Activated CD4-positive, alpha-beta memory T cell treated with anti-CD3 and anti-CD28 coated beads, Interleukin-2, amount 10 ng/mL, durations not matched to agents 7 days and 5 days (primary cell): Measurements from ENCODE around the gene FAM177A1. TPM values are rescaled to one million over a fixed set of nuclear protein-coding genes. Genes with fewer than 3 reads are reported as not detected.
"Not testable (repeated sequence)": the region's sequence is repeated elsewhere in the genome, so short reads cannot be mapped to it uniquely, and the experiment has no call there.

Experiments used
- CTCF ChIA-PET: fragments of 350-600 bp; sonication (Branson Sonifier 250); formaldehyde crosslinking; loops from one replicate; lab custom pipeline; 2021; ENCODE audit warnings: antibody characterized with exemption, inconsistent platforms; lab: Charles Lee
- POLR2A ChIA-PET: fragments of 350-600 bp; sonication (Branson Sonifier 250); formaldehyde crosslinking; loops from one replicate; lab custom pipeline; 2021; ENCODE audit warnings: antibody characterized with exemption; lab: Charles Lee
- DNase-seq: peaks from one replicate; pipeline ENCODE4 v3.0.0-alpha.2; 2020
- H3K27ac Mint-ChIP-seq: one replicate; pipeline ENCODE4 v1.8.0; 2021; ENCODE audit warnings: mild to moderate bottlenecking, mixed read lengths
- H3K27me3 Mint-ChIP-seq: one replicate; pipeline ENCODE4 v1.8.0; 2021; ENCODE audit warnings: mixed read lengths
- H3K36me3 Mint-ChIP-seq: one replicate; pipeline ENCODE4 v1.8.0; 2021; ENCODE audit warnings: low read depth, mixed read lengths
- H3K4me1 Mint-ChIP-seq: one replicate; pipeline ENCODE4 v1.8.0; 2021; ENCODE audit warnings: mixed read lengths
- H3K4me3 Mint-ChIP-seq: one replicate; pipeline ENCODE4 v1.8.0; 2021; ENCODE audit warnings: mild to moderate bottlenecking, mixed read lengths
- H3K9me3 Mint-ChIP-seq: one replicate; pipeline ENCODE4 v1.8.0; 2021; ENCODE audit warnings: mixed read lengths
- total RNA-seq, 2 experiments: library from RNA; stranded (reverse); gene quantifications; one replicate each; pipeline ENCODE4 v1.2.3, GENCODE V29; 2021

The FAM177A1 gene
- total RNA-seq, result 10 to 100 TPM; 51.4 to 51.5 TPM

DNA sequence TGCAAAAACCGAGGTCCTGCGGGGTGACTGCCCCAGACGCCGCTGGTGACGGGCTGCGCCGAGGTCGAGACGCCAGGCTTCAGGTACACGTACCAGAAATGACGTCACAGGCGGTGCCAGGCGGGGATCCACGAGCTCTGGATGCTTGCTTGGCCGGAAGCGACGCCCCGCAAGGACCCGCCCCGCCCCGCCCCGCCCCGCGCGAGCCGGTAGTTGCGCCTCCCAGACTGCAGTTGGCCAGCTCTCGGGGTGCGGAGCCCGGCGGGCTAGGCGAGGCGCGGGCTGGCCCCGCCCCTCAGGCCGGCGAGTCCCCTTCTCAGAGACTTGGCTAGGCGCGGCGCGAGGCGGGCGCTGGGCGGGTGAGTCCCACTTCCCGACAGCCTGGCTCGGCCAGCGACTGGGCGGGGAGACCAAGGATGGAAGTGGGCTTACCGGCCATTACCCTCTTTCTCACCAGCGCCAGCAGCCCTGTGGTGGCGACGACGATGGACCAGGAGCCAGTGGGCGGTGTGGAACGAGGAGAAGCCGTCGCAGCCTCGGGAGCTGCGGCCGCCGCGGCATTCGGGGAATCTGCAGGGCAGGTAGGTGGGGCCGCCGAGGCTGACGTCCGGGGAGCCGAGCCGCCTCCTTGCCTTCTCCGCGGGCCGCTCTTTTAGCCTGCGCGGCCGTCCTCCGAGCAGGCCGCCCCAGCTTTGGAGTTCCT lies at the start of gene FAM177A1:
Gene FAM177A1, plus strand, starts transcription at position 225 of the 703 bp plus-strand sequence. Its CDS starts 192 bp downstream, at position 417.
- Mint-ChIP-seq H3K27ac (peak within 1 kb of the TSS; percentile 96), H3K36me3 (peaks cover 20% of the 10 kb centered on the region), H3K27me3 (no peaks in the 10 kb centered on the region), H3K9me3 (no peaks in the 10 kb centered on the region), H3K4me1 (peaks cover 37% of the 10 kb centered on the region), H3K4me3 (peak within 1 kb of the TSS; percentile 83)
- POLR2A ChIA-PET, result interaction anchor here (0.6 to 3.5 kb wide), 30 partner anchors 10 to 780 kb away, joined by 3 to 97 read pairs (median 5); partner anchors contain the start of genes BAZ1A, BRMS1L, CFL2 and NFKBIA
- CTCF ChIA-PET, result interaction anchor here (0.6 to 2.6 kb wide), 12 partner anchors 14 to 374 kb away, joined by 3 to 20 read pairs (median 4); partner anchors contain the start of genes PPP2R3C, PRORP and SRP54
- peak; percentile 99 for DNase-seq

- H3K27me3 Mint-ChIP-seq, result no peaks in the 10 kb centered on the region
- H3K36me3 Mint-ChIP-seq, result peaks cover 24% of the 10 kb centered on the region
- DNase-seq, result no peak
- POLR2A ChIA-PET, result no interaction called here
- H3K4me3 Mint-ChIP-seq, result no peak overlapping the region
- H3K27ac Mint-ChIP-seq, result no peak overlapping the region
- peaks cover 8% of the 10 kb centered on the region for H3K4me1 Mint-ChIP-seq
- no peaks in the 10 kb centered on the region for H3K9me3 Mint-ChIP-seq
- CTCF ChIA-PET, result no interaction called here
Measured at GRCh38 chr14:34997762-34998161, 48.3 kb upstream of the FAM177A1 start.

GRCh38 chr14:34999500-34999899 lies 46.6 kb upstream of the FAM177A1 start:
- POLR2A ChIA-PET, result no interaction called here
- DNase-seq, result no peak
- CTCF ChIA-PET, result interaction anchor here (0.9 kb wide), 1 partner anchor 19 kb away, joined by 3 read pairs; no protein-coding TSS in a partner anchor
- no peak overlapping the region for H3K4me3 Mint-ChIP-seq
- H3K36me3 Mint-ChIP-seq, result peaks cover 24% of the 10 kb centered on the region
- no peaks in the 10 kb centered on the region for H3K27me3 Mint-ChIP-seq
- H3K9me3 Mint-ChIP-seq, result no peaks in the 10 kb centered on the region
- no peak overlapping the region for H3K27ac Mint-ChIP-seq
- peaks cover 2% of the 10 kb centered on the region for H3K4me1 Mint-ChIP-seq

DNA sequence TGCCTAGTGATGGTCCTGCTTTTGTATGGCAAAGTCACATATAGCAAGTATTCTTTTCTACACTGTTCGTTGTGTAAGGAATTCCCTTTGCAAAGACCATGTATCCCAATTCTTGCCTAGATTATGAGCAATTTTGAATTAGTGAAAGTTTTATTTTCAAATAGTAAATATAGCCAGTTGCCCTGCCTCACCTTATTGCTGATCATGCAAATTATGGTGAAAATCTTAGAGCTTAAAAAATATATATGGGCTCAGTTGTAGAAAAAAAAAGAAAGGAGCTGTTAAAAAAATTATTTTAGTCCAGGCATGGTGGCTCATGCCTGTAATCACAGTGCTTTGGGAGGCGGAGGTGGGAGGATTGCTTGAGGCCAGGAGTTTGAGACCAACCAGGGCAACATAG lies 44.5 kb upstream of the FAM177A1 start:
- H3K27me3 Mint-ChIP-seq, result no peaks in the 10 kb centered on the region
- POLR2A ChIA-PET, result interaction anchor here (0.9 kb wide), 1 partner anchor 11 kb away, joined by 3 read pairs; no protein-coding TSS in a partner anchor
- CTCF ChIA-PET, result no interaction called here

DNA sequence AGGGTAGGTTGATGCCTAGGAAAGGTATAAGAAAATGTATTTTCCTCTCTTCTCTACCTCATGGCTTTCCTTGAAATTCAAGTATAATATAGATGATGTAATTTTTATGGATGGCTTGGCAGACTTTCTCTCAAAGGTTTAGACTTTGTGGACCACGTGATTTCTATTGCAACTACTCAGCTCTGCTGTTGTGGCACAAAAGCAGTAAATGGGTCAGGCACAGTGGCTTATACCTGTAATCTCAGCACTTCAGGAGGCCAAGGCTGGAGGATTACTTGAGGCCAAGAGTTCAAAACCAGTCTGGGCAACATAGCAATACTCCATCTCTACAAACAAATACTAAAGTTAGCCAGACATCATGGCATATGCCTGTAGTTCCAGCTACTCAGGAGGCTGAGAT lies 41.2 kb upstream of the FAM177A1 start:
- CTCF ChIA-PET, result no interaction called here
- no peak overlapping the region for H3K27ac Mint-ChIP-seq
- POLR2A ChIA-PET, result interaction anchor here (1.5 kb wide), 1 partner anchor 132 kb away, joined by 4 read pairs; no protein-coding TSS in a partner anchor

More for the DNA sequence above, 44.5 kb upstream of the FAM177A1 start:
- Mint-ChIP-seq H3K4me1 (peaks cover 2% of the 10 kb centered on the region), H3K4me3 (no peak overlapping the region), H3K36me3 (peaks cover 26% of the 10 kb centered on the region), H3K9me3 (no peaks in the 10 kb centered on the region), H3K27ac (no peak overlapping the region)
- DNase-seq, result no peak

GRCh38 chr14:35016568-35016967 lies 29.5 kb upstream of the FAM177A1 start:
- Mint-ChIP-seq H3K27ac (no peak overlapping the region), H3K9me3 (no peaks in the 10 kb centered on the region), H3K36me3 (peaks cover 68% of the 10 kb centered on the region), H3K27me3 (no peaks in the 10 kb centered on the region), H3K4me3 (no peak overlapping the region), H3K4me1 (no peaks in the 10 kb centered on the region)
- no peak for DNase-seq
- POLR2A ChIA-PET, result no interaction called here
- CTCF ChIA-PET, result no interaction called here

More for the DNA sequence above, 41.2 kb upstream of the FAM177A1 start:
- Mint-ChIP-seq H3K4me3 (no peak overlapping the region), H3K9me3 (no peaks in the 10 kb centered on the region), H3K27me3 (no peaks in the 10 kb centered on the region), H3K4me1 (no peaks in the 10 kb centered on the region), H3K36me3 (peaks cover 36% of the 10 kb centered on the region)
- no peak for DNase-seq

DNA sequence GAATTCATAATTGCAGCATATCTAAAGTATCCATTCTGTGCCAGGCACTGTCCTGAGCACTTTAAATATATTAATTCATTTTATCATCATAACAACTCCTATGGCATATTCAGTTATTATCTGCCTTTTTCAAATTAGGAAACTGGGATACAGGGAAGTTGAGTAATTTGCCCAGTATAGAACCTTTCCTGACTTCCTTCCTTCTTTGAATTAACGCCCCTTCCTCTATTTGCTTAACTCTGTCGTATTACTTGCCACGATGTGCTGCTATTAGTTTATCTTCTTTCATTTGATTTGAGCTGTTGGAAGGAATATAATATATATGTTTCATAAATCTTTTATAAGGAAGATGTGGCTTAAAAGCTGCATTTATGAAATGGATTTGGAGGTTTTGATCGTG lies 25.4 kb upstream of the FAM177A1 start:
- CTCF ChIA-PET, result no interaction called here
- POLR2A ChIA-PET, result no interaction called here

GRCh38 chr14:35028435-35028834 lies 17.6 kb upstream of the FAM177A1 start:
- H3K36me3 Mint-ChIP-seq, result peaks cover 48% of the 10 kb centered on the region
- ChIA-PET CTCF (no interaction called here), POLR2A (no interaction called here)
- no peak overlapping the region for H3K27ac Mint-ChIP-seq
- H3K9me3 Mint-ChIP-seq, result peaks cover 2% of the 10 kb centered on the region
- no peaks in the 10 kb centered on the region for H3K4me1 Mint-ChIP-seq
- no peaks in the 10 kb centered on the region for H3K27me3 Mint-ChIP-seq
- H3K4me3 Mint-ChIP-seq, result no peak overlapping the region
- DNase-seq, result no peak

More for the DNA sequence above, 25.4 kb upstream of the FAM177A1 start:
- H3K4me3 Mint-ChIP-seq, result no peak overlapping the region
- no peaks in the 10 kb centered on the region for H3K9me3 Mint-ChIP-seq
- no peak overlapping the region for H3K27ac Mint-ChIP-seq
- H3K27me3 Mint-ChIP-seq, result no peaks in the 10 kb centered on the region
- no peaks in the 10 kb centered on the region for H3K4me1 Mint-ChIP-seq
- H3K36me3 Mint-ChIP-seq, result peaks cover 61% of the 10 kb centered on the region
- no peak for DNase-seq

GRCh38 chr14:35032562-35032961 lies 13.5 kb upstream of the FAM177A1 start:
- no peaks in the 10 kb centered on the region for H3K27me3 Mint-ChIP-seq
- POLR2A ChIA-PET, result interaction anchor here (2.2 kb wide), 1 partner anchor 14 kb away, joined by 9 read pairs; the partner anchor contains the start of gene FAM177A1
- CTCF ChIA-PET, result interaction anchor here (1.3 kb wide), 1 partner anchor 14 kb away, joined by 4 read pairs; the partner anchor contains the start of gene FAM177A1
- DNase-seq, result no peak
- no peaks in the 10 kb centered on the region for H3K4me1 Mint-ChIP-seq
- peaks cover 48% of the 10 kb centered on the region for H3K36me3 Mint-ChIP-seq
- H3K27ac Mint-ChIP-seq, result no peak overlapping the region
- H3K4me3 Mint-ChIP-seq, result no peak overlapping the region
- H3K9me3 Mint-ChIP-seq, result peaks cover 21% of the 10 kb centered on the region

- POLR2A ChIA-PET, result no interaction called here
- Mint-ChIP-seq H3K9me3 (peaks cover 21% of the 10 kb centered on the region), H3K4me3 (no peak overlapping the region), H3K27me3 (no peaks in the 10 kb centered on the region), H3K36me3 (peaks cover 38% of the 10 kb centered on the region), H3K27ac (no peak overlapping the region), H3K4me1 (no peaks in the 10 kb centered on the region)
- DNase-seq, result no peak
- CTCF ChIA-PET, result interaction anchor here (1.5 kb wide), 1 partner anchor 9 kb away, joined by 5 read pairs; no protein-coding TSS in a partner anchor
Measured at GRCh38 chr14:35034440-35034833, 11.6 kb upstream of the FAM177A1 start.

- H3K4me1 Mint-ChIP-seq, H3K27me3 Mint-ChIP-seq, POLR2A ChIA-PET, H3K4me3 Mint-ChIP-seq, DNase-seq, H3K27ac Mint-ChIP-seq: not testable (repeated sequence)
- CTCF ChIA-PET, result interaction anchor here (1.5 kb wide), 1 partner anchor 8 kb away, joined by 5 read pairs; no protein-coding TSS in a partner anchor
- peaks cover 21% of the 10 kb centered on the region for H3K9me3 Mint-ChIP-seq
- H3K36me3 Mint-ChIP-seq, result peaks cover 36% of the 10 kb centered on the region
Measured at GRCh38 chr14:35034944-35035554, 11.0 kb upstream of the FAM177A1 start.

GRCh38 chr14:35038312-35038711 lies 7.8 kb upstream of the FAM177A1 start:
- H3K27me3 Mint-ChIP-seq, H3K4me1 Mint-ChIP-seq, H3K27ac Mint-ChIP-seq, DNase-seq, POLR2A ChIA-PET, H3K4me3 Mint-ChIP-seq, CTCF ChIA-PET: not testable (repeated sequence)
- peaks cover 20% of the 10 kb centered on the region for H3K9me3 Mint-ChIP-seq
- peaks cover 23% of the 10 kb centered on the region for H3K36me3 Mint-ChIP-seq

- Mint-ChIP-seq H3K27ac (no peak overlapping the region), H3K4me1 (peaks cover 19% of the 10 kb centered on the region), H3K36me3 (peaks cover under 1% of the 10 kb centered on the region), H3K9me3 (no peaks in the 10 kb centered on the region), H3K4me3 (no peak overlapping the region), H3K27me3 (no peaks in the 10 kb centered on the region)
- DNase-seq, result no peak
- POLR2A ChIA-PET, result interaction anchor here (3.0 kb wide), 1 partner anchor 59 kb away, joined by 9 read pairs; the partner anchor contains the start of gene SRP54
- CTCF ChIA-PET, result no interaction called here
Measured at GRCh38 chr14:35042632-35043031, 3.4 kb upstream of the FAM177A1 start.
